D721Med (cell line): ENCODE results near the gene TCF3.

Source experiments
- DNase-seq: peaks from one replicate; pipeline ENCODE4 v3.0.0; 2011; ENCODE audit warnings: low spot score; ENCODE audit not compliant: insufficient read length
- FAIRE-seq: peaks from 2 replicates; lab custom pipeline; 2011; peaks lifted over from hg19 to GRCh38; lab: Jason Lieb, UNC
- TF ChIP-seq, protein P1 (sequence below): IDR thresholded peaks from 2 replicates; pipeline ENCODE4 v1.5.1; 2012; ENCODE audit warnings: mild to moderate bottlenecking, control low read depth; ENCODE audit not compliant: insufficient read depth; ENCODE audit errors: missing control alignments

Gene TCF3

DNA sequence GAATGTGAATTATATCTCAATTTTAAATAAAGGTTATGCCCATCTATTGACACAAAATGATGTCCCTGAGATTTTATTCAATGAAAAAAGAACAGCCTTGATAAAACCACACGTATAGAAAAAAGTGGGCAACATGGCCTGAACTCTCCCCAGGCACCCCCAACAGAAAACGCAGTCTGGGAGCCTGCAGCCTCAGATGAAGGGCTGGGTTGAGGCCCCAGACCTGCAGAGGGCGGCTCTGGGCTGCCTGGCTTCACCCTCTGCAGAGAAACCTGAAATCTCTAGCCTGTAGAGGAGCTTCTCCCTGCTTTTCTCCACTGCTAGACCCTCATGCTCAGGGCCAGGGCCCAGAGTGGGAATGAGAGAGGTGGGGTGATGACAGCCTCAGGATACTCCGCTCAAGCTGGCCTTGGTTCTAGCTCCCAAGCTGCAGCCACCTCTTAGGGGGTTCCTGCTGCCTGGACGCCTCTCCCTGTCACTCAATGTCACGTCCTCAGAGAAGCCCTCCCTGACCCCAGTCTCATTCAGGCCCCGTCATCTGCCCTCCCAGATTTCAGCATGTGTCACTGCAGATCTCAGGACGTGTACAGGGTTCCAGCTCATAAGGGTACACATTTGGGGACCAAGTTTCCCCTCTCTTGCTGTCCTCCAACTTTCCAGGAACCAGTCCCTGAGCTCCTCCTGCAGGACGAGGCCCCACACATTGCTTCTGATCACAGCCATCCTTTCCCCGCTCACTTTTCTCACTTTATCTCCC is 61.6 kb downstream of the TCF3 start:
- TF ChIP-seq, protein P1, sequence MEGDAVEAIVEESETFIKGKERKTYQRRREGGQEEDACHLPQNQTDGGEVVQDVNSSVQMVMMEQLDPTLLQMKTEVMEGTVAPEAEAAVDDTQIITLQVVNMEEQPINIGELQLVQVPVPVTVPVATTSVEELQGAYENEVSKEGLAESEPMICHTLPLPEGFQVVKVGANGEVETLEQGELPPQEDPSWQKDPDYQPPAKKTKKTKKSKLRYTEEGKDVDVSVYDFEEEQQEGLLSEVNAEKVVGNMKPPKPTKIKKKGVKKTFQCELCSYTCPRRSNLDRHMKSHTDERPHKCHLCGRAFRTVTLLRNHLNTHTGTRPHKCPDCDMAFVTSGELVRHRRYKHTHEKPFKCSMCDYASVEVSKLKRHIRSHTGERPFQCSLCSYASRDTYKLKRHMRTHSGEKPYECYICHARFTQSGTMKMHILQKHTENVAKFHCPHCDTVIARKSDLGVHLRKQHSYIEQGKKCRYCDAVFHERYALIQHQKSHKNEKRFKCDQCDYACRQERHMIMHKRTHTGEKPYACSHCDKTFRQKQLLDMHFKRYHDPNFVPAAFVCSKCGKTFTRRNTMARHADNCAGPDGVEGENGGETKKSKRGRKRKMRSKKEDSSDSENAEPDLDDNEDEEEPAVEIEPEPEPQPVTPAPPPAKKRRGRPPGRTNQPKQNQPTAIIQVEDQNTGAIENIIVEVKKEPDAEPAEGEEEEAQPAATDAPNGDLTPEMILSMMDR: peak; percentile 30
- no peak for FAIRE-seq
- DNase-seq: no peak

DNA sequence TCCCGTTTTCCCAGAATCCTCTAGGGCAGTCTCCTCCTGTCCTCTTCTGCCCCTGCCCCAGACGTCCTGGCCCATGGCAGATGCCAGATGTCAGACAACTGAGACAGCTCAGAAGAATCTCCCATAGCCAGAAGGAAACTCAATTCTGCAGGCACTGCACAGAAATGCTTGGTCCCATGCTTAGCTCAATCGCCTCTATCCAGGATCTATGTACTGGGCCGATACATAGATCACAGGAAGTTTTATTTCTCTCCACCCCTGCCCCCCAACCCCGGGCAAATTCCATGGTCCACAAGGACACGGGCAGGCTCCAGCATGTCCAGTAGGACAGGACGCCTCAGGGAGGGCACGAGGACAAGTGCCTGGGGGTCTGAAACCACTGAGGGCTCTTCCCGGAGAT is 64.5 kb downstream of the TCF3 start:
- DNase-seq: no peak
- TF ChIP-seq, protein P1: no peak
- no peak for FAIRE-seq

DNA sequence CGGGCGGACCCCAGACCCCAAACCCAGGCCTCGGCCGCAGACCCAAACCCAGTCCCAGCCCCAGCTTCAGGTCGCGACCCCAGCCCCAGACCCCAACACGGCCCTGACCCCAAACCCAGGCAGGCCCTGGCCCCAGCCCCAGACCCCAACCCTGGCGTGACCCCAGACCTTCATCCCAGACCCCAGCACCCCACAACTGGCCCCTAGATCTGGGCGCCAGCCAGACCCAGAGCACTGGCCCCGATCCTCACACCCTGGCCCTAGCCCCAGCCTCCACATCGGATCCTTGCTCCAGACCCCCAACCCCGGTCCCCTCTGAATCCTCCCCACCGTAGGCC is 67.2 kb downstream of the TCF3 start:
- TF ChIP-seq, protein P1: no peak
- DNase-seq (no peak), FAIRE-seq (no peak)

GRCh38 chr19:1584500-1585242 is 67.7 kb downstream of the TCF3 start:
- TF ChIP-seq, protein P1: no peak
- DNase-seq (no peak), FAIRE-seq (no peak)

DNA sequence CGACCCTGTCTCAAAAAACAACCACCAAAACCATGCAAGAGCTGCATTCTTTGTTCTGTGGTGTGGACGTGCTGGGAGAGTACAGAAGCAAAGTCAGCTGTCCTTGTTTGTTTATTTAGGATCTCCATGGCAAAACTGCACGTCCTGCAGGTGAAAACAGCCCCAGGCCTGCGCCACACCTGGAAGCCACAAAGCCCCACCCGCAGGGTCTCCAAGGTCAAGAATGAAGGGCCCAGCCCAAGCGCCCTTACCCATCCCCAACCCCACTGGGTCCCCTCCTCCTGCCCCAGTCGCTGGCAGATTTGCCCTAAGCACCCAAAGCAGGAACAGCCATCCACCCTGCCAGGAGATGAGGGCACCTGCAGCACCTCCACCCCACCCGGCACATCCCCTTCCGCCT is 70.2 kb downstream of the TCF3 start:
- DNase-seq (no peak), FAIRE-seq (no peak)
- TF ChIP-seq, protein P1: no peak

DNA sequence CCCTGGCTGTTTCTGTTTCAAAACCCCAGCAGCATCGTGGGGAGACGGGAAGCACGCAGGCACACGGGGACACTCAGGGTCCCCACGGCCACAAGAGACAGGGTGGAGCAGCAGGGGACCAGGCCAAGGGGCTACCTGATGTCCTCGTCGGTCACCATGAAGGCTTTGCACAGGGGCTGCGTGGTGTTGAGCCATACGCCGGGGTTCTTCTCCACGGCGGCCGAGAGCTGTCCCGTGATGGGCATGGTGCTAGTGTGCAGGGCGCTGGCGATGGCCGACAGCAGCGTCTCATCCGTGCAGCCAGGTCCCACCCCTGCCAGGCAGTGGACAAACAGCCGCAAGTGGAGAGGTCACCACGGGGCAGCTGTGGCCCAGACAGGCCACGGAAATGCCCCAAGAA is 71.5 kb downstream of the TCF3 start:
- TF ChIP-seq, protein P1: no peak
- DNase-seq (no peak), FAIRE-seq (no peak)

GRCh38 chr19:1580382-1580781 is 72.0 kb downstream of the TCF3 start:
- DNase-seq (no peak), FAIRE-seq (no peak)
- TF ChIP-seq, protein P1: no peak
